GM18526 (cell line): ENCODE measurements around the gene ANO10.

Source experiments
- POLR2A ChIP-seq: IDR thresholded peaks from 3 replicates; pipeline ENCODE4 v1.6.1; 2011; ENCODE audit not compliant: insufficient read length; ENCODE audit errors: extremely low read depth

The ANO10 gene

DNA sequence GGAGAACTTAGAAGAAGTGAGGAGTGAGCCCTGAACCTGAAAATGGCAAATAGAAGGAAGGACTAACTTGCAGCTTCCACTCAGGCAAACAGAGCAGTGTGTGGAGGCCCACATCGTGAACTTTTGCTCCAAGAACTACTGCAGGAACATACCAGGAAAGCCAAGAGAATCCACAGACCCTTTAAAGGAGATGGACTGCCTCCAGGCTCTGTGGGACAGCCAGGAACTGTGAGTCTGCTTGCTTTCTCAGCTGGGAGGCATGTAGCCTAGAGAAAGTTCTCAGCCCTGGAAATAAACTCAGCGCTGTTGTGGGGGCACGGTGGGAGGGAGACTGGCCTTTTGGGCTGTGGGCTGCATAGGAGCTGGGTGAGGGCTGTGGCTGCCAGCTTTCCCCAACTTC is 242.5 kb downstream of the ANO10 start:
- TF ChIP-seq POLR2A, result no peak

GRCh38 chr3:43378066-43378935 is 243.5 kb downstream of the ANO10 start:
- no peak for TF ChIP-seq POLR2A

DNA sequence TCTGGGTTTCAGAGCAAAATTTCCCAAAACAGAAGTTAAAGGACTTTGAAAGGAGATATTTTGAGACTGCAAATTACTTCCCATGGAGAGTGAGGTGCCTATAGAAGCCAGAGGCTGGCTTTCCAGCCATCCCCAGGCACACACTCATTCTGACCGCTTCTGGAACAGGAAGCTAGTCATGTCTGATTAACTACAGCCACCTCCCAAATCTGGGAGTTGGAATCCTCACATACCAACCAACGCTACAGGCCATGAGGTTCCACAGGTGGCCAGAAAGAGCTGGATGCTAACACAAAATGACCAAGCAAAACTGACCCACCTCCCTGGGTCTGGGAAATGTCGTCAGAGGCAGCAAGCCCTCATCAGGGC is 248.3 kb downstream of the ANO10 start:
- no peak for TF ChIP-seq POLR2A

DNA sequence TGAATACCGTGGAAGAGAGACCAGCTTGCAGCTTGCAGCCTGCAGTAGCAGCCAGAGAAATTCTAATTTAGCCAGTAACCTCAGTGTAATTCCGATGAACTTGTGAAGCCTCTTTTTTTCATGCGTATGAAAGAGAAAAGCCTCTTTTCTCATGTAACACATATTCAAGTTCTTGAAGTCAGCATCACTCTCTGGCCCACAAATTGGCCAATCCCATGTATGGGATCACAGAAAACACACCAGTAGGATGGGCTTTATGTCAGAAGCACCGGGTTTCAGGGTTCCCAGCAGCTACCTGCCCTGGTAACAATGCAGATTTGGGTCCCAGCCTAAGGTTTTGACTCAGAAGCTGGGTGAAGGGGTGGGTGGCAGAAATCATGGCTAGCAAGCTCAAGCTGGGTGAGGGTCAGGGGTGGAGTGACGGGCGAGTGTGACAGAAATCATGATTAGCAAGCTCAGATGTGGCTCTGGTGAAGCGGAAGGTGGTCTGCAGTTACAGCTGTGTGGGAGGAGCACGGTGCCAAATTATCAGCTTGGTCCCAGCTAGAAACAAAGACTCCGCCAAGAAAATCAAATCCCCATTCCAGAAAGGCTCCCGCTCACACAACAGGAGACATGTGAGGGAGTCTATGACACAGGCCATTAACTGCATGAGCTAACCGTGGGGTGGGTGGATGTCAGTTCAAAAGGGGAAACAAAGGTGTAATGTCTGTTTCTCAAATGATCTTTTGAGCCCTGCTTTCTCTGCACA is 248.8 kb downstream of the ANO10 start:
- no peak for TF ChIP-seq POLR2A

GRCh38 chr3:43372007-43372740 is 249.6 kb downstream of the ANO10 start:
- no peak for TF ChIP-seq POLR2A

DNA sequence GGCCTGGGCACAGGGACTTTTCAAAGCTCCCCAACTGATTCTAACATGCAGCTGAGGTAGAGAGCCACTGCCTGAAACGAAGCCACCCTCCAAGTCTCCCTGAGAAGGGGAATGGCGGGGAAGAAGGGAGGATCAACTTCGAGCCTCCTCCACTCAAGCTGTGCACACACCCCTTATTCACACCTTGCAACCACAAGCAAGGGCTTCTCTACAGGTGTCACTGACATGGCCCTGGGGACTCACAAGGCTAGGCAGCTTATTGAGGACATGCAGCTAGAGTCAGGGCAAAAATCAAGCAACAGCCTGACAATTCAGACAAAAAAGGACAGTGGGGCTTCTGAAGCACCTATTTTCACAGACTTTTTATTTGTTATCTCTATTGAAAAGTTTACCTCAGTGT is 250.3 kb downstream of the ANO10 start:
- no peak for TF ChIP-seq POLR2A

- TF ChIP-seq POLR2A, result no peak
Observed at GRCh38 chr3:43370293-43370980, 251.4 kb downstream of the ANO10 start.

DNA sequence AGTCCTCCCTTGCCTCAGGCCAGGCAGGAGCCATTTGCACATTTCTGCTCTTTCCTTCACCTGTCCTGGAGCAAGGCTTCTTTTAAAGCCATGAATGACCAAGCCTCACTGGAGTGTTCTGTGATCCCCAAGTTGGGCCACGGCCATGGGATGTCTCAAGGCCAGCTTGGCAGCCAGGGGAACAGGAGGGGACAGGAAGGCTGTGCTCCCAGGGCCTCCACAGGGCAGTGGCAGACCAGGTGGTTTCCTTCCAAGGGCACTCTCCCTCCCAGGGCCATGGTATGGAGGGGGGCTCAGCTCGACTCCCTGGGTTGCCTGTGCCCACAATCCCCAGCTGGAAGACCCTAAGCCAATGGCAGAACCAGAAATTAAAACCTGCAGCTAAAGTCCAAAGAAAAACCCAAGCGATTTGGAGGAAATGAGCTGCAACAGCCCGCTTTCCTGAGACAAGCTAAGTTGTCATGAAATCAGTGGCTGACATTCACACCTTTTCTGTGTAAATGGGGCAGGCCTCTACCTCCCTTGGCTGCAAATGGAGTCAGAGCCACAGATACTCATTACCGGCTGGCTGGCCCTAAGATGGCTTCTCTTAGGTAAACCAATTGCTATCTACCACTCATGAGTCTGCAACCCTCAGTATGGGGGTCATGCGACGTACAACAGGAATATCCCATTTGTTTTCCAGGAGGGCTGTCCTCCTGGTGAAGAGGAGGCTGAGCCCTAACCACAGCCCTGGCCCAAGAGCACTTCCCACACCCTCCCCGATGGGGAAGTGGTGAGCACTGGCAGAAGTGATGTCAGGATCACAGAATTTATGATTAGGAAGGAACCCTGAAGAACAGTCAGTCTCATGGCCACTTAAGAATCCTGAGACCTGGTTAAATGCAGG is 252.2 kb downstream of the ANO10 start:
- no peak for TF ChIP-seq POLR2A

GRCh38 chr3:43366885-43367284 is 254.9 kb downstream of the ANO10 start:
- TF ChIP-seq POLR2A, result no peak

DNA sequence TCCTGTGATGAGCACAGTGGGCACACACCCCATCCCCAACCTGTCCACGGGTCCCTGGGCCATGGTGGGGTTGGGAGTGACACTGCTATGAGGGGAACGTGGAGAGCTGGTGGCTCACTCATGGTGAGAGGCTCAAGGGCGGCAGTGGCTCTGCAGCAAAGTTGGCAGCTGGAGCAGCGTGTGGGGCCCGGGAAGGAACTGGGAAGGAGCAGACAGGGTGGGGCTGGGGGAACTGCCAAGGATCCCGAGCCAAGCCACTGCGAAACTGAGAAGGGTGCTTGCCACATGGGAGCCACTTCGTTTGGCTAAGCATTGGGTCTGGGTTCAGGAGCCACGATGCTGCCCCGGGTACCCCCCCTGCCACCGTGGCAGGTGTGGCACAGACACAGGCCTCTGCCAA is 255.3 kb downstream of the ANO10 start:
- TF ChIP-seq POLR2A, result no peak

DNA sequence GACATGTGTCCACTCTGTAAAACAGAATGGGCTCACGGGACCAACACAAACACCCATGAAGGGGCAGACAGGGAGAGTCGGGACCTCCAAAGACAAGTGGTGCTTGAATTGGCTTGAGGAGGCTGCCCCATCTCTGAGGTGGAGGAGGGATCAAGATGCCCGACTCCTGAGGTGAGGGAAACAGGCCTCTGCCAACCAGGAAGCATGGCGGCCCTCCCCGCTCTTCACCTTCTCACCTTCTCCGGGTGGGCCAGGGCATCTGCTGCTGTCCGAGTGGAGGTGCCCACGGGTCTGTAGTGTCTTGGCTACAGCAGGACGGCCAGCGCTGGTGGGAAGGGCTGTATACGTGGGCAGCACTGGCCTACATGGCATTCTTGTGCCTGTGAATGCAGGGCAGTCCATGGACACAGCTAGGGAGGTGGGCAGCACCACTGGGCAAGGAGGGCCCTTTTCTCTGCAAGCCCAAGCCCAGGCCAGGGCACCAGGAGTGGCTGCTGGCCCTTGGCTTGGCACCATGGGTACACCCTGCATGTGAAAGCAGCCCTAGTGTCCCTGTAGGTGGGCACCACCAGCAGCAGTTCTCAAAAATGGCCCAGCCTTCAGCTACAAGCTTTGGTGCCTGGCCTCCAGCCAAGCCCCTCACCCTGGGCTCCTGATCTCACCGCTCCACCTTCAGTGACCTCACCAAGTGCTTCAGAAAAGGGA is 256.1 kb downstream of the ANO10 start:
- no peak for TF ChIP-seq POLR2A

DNA sequence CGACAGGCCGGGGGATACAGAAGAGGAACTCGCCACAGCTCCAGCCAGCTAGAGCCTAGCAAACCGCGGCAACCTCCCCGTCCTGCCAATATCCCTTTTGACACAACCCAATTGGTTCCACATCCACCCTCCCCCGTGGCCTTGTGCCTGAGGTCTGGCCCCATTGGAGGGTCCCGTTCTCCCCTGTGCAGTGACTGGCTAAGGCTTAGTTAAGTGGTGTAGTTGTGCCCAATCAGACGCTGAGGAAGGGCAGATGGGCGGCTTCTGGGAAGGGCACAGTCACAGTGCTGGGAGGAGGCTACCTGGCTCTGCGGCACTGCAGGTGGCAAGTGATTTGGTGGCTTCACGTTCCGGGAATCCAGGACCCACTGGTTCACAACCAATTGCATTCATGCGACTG is 256.9 kb downstream of the ANO10 start:
- TF ChIP-seq POLR2A, result no peak

GRCh38 chr3:43364494-43364893 is 257.3 kb downstream of the ANO10 start:
- TF ChIP-seq POLR2A, result no peak
